ENCODE measurements around the gene ATP5MC3.

The ATP5MC3 gene

GRCh38 chr2:175167792-175168563, 13.5 kb downstream of the ATP5MC3 start, which contains the start of gene ATF2:
Gene ATF2 (minus strand): TSS chr2:175168203. CDS start chr2:175136443, 31,760 bp downstream.
- peak; percentile 97 to 99 for DNase-seq

GRCh38 chr2:175167076-175167791, 14.3 kb downstream of the ATP5MC3 start:
- DNase-seq: no peak

GRCh38 chr2:175166216-175166824, 15.2 kb downstream of the ATP5MC3 start:
- no peak for DNase-seq

GRCh38 chr2:175164235-175164634, 17.3 kb downstream of the ATP5MC3 start:
- no peak for DNase-seq

GRCh38 chr2:175158894-175159293, 22.6 kb downstream of the ATP5MC3 start:
- no peak for DNase-seq

GRCh38 chr2:175156534-175156933, 25.0 kb downstream of the ATP5MC3 start:
- no peak for DNase-seq

- DNase-seq: no peak
Observed at GRCh38 chr2:175154661-175155082, 26.8 kb downstream of the ATP5MC3 start.

- DNase-seq: no peak
Observed at GRCh38 chr2:175152242-175152641, 29.3 kb downstream of the ATP5MC3 start.

GRCh38 chr2:175151791-175152190, 29.7 kb downstream of the ATP5MC3 start:
- DNase-seq: no peak

- no peak for DNase-seq
Observed at GRCh38 chr2:175147186-175147585, 34.3 kb downstream of the ATP5MC3 start.

- DNase-seq: no peak
Observed at GRCh38 chr2:175143678-175144077, 37.8 kb downstream of the ATP5MC3 start.

- no peak for DNase-seq
Observed at GRCh38 chr2:175143191-175143590, 38.3 kb downstream of the ATP5MC3 start.

GRCh38 chr2:175140332-175140731, 41.2 kb downstream of the ATP5MC3 start:
- no peak for DNase-seq

GRCh38 chr2:175137793-175138192, 43.7 kb downstream of the ATP5MC3 start:
- no peak for DNase-seq

- DNase-seq: no peak
Observed at GRCh38 chr2:175136334-175137215, 44.9 kb downstream of the ATP5MC3 start.

- DNase-seq: no peak
Observed at GRCh38 chr2:175135862-175136261, 45.6 kb downstream of the ATP5MC3 start.

- DNase-seq: no peak
Observed at GRCh38 chr2:175135177-175135576, 46.3 kb downstream of the ATP5MC3 start.

GRCh38 chr2:175131252-175131651, 50.3 kb downstream of the ATP5MC3 start:
- no peak for DNase-seq

- no peak for DNase-seq
Observed at GRCh38 chr2:175126661-175127060, 54.8 kb downstream of the ATP5MC3 start.
